ENCODE data around the gene EMILIN3. TPM values are rescaled to one million over a fixed set of nuclear protein-coding genes. Genes with fewer than 3 reads are reported as not detected.

EMILIN3 gene
- total RNA-seq, 1 donor from 2014 or later, result under 0.01 TPM

DNA sequence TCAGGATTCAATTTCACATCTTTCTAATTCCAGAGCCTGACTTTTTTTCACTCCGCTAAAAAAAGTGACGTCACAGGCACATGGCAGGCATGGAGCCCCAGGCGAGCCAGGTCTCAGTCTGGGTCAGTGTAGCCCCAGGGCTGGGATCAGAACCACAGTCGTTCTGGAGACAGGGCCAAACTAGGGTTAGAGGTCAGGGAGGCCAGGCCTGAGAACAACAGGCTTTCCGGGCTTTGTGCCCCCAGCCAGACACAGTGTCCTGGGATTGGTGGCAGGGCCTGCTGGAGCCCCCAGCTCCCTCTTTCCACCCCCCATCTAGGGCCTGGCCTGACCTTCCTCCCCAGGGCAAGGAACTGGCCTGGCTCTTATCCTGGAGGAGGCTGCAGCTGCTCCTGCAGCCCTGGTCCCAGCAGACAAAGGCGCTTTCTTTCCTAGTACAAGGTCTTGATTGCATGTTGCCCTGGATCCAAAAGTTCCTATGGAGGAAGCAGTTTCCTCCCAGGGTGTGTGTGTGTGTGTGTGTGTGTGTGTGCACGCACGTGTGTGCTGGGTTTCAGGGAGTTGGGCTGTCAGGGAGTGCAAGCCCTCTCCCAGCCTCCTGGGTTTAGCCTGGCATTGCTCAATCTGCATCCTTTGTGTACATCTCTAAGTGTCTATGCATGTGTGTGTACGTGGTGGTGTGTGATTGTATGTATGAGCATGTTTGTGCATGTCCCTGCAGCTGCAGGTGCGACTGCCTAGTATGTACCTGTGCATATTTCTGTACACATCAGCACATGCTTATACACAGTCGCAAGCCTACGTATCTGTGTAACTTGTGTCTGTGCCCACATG is 26.5 kb upstream of the EMILIN3 start:
- peak in 1 of 2 donors; percentile 26 for DNase-seq (ENCODE audit: low read depth in 2 of 2)

DNA sequence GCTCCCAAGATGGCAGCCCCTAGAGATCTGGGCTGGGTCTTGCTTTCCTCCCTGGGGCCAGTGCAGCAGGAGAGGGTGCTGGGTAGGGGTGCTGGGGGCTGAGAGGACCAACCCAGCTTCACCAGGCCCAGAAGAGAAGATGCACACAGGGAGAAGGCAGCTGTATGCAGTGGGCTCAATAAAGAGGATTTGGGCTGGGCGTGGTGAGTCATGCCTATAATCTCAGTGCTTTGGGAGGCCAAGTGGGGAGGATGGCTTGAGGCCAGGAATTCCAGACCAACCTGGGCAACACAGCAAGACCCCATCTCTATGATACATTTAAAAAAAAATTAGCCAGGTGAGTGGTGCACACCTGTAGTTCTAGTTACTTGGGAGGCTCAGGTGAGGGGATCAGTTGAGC is 25.7 kb upstream of the EMILIN3 start:
- no peak for DNase-seq (ENCODE audit: low read depth in 2 of 2)

DNA sequence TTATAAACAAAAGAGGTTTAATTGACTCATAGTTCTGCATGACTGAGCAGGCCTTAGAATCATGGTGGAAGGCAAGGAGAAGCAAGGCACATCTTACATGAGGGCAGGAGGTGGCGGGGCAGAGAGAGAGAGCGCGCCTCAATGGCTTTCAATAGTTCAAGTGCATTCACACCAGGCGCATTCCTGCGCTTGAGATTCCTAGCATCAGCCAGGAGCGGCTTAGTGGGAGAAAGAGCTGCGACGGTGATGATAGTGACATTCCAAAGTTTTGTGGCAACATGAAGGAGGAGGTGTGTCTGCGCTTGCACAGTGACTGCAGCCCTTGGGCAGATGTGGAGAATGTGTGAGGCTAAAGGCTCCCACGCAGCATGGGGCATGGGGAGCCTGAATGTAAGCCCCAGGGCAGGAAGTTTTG is 25.0 kb upstream of the EMILIN3 start:
- DNase-seq (ENCODE audit: low read depth in 2 of 2), result no peak

DNA sequence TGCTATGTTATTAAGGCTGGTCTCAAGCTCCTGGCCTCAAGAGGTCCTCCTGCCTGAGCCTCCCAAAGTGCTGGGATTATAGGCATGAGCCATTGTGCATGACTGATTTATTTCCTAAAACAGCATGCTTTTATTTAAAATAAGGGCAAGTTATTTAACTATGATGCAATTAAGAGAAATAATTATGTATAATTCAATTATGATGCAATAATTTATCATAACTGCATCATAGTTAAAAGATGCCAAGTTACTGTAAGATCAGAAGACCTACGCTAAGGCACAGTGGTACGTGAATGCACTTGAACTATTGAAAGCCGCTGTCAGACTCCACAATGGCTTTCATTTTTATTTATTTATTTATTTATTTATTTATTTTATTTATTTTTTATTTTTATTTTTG is 24.3 kb upstream of the EMILIN3 start:
- DNase-seq (ENCODE audit: low read depth in 2 of 2), result no peak

DNA sequence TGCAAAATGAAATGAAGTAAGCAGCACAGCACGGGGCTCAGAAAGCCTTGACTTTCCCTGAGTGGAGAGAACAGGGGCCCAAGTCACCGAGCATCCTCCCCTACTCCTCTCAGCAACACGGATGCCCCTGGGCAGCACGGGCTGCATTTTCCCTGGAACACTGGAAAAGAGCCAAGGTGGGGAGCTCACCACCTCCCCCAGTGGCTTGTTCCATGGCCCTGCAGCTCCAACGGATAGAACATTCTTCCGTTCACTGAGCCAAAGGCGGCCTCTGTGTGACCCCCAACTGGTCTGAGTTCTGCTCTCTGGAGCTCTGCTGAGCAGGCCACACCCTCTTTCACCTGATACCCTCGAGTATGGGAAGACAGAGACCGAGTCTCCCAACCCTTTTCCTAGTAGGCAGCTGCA is 20.8 kb upstream of the EMILIN3 start:
- DNase-seq (ENCODE audit: low read depth in 2 of 2), result peak in 1 of 2 donors; percentile 74

DNA sequence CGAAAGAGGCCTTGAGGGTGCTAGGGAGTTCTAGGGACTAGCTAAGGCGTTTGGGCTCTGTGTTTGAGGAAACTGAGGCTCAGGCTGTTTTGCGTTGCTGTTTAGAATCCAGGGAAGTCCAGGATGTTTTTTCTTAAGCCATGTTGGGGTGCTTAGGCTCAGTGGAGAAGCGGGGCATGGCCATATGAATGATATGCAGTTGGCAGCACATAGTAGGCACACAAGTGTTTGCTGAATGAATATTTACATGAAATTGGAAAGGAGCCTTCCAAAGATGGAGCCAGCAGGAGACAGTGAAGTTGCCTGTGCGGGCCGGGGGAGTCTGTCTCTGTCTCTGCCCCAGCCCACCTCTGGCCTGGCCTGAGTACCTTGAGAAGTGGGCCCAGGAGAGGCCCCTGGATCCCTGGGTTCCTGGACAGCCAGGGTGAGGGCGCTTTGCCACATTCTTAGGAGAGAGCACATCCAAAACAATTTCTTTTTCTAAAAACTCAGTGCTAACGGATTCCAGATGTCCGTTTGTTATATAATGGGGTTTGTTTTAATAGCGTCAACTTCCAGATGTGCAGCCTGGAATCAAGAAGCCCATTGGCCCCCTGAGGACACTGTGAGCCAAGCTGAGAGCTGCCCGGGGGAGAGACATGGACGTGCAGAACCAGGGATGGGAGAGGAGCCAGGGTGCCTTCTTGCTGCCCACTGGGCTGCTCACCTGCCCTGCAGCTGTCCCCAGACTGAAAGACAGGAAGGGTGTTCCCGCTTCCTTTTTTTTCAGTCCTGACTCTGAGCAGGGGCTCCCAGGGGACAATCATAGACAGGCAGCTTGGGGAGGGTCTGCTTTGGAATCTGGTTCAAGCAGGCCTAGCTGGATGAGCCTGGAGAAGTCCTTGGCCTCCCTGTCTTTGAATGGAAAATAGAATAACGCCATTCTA is 20.1 kb upstream of the EMILIN3 start:
- no peak for DNase-seq (ENCODE audit: low read depth in 2 of 2)

DNA sequence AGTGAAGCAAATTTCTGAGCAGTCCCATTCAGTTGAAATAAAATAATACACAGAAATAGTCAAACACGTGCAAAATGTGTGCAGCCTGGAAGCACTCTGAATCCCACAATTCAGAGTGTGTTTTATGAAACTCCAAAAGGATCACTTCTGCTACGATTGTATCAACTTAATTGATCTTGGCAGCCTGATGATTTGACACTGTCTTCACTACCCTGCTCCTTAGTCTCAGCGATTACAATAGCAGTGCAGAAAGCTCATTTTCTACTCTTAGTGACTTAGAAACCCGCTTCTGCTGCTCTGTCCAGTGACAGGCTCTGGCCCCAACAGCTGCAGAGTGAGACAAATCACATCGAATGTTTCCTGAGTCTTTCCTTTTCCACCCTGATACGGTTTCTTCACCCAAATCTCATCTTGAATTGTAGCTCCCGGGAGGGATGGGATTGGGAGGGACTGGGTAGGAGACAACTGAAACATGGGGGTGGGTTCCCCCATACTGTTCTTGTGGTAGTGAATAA is 16.2 kb upstream of the EMILIN3 start:
- no peak for DNase-seq (ENCODE audit: low read depth in 2 of 2)

DNA sequence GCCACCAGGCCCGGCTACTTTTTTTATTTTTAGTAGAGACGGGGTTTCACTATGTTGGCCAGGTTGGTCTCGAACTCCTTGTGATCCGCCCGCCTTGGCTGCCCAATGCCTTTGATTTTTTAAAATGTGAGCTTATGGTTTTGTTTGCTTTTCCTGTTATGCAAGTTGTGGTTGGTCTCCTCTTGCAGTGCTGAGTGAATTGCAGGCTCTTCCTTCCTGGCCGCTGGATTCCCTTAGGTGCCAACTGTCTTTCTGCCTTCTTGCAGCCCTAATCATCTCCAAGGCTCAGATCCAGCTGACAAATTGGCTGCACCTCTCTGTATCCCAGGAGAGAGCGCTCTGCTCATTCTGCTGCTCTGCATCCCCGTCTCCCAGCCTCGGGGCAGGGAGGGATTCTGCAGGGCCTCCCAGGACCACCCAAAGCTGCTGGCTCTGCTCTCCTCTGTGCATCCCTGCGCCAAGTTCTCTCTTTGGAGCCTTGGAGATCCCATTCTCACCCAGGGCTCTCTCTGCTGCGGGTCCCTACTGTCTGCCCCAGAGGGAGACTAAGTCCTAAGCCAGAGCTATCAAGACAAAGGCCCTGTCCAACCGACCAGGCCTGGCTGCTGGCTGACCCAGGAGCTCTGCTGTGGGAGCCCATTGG is 14.1 kb upstream of the EMILIN3 start:
- DNase-seq (ENCODE audit: low read depth in 2 of 2), result no peak

DNA sequence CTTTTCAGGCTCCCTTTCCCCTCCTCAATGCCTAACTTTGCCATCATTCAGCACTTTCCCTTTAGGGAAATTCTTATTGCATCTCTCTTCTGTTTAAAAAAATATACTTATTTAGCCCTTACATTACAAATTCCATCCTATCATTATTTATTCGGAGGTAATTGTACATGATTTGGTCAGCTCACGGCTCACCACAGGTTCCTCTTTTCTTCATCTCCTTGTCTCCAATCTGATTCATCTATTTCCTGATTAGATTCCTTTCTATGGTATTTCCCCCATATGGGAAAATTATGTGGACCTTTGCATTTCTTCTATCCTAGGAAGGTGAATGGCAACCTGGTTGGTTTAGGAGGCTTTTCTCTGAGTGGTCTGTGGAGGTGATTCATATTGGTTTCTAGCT is 12.9 kb upstream of the EMILIN3 start:
- no peak for DNase-seq (ENCODE audit: low read depth in 2 of 2)

DNA sequence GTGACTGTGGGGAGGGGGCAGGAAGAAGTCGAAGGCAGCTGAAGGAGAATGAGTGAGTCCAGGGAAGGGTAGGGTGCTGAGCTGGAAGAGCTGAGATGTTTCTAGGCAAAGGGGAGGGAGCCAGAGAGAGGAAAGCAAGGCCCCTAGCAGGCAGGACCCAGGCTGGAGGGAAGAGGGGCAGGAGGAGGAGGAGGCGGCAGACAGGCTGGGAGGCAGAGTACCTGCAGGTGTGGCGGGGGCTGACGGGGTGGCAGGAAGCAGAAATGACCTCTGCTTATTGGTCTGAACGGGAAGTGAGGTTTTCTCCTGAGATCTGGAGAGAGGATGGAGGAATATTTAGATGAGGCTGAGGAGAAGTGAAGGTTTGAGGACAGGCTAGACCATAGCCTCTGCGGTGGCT is 10.7 kb upstream of the EMILIN3 start:
- no peak for DNase-seq (ENCODE audit: low read depth in 2 of 2)

DNA sequence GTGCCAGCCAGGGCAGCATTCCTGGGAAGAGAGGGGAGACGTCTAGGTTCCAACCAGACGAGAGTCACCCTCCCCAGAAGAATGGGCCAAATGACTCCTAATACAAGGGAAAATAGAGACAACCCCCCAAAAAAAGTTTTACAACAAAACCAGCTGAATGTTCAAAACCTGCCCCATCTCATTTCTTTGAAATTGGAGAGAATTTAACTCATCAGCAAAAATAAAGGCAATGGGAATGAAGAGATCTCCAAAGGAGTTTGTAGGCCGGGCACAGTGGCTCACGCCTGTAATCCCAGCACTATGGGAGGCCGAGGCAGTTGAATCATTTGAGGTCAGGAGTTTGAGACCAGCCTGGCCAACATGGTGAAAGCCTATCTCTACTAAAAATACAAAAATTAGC is 9.7 kb upstream of the EMILIN3 start:
- DNase-seq (ENCODE audit: low read depth in 2 of 2), result no peak

DNA sequence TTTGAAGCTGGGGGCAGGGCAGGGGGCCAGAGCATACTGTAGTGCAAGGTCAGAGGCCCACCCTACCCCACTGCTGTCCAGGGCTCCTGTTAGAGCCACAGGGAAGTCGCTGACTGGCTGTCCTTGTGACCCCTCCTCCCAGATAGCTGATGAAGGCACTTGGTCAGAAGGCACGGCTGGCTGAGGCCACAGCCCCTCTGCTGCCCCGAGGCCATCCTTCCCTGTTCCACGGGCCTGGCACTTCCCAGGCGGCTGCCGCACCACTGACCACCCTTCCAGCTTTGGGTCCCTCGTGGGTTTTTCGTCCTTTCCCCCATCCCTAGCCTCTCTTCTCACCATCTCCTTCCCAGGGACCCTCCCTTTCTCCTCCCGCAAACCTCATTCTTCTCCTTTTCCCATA is 9.2 kb upstream of the EMILIN3 start:
- no peak for DNase-seq (ENCODE audit: low read depth in 2 of 2)

DNA sequence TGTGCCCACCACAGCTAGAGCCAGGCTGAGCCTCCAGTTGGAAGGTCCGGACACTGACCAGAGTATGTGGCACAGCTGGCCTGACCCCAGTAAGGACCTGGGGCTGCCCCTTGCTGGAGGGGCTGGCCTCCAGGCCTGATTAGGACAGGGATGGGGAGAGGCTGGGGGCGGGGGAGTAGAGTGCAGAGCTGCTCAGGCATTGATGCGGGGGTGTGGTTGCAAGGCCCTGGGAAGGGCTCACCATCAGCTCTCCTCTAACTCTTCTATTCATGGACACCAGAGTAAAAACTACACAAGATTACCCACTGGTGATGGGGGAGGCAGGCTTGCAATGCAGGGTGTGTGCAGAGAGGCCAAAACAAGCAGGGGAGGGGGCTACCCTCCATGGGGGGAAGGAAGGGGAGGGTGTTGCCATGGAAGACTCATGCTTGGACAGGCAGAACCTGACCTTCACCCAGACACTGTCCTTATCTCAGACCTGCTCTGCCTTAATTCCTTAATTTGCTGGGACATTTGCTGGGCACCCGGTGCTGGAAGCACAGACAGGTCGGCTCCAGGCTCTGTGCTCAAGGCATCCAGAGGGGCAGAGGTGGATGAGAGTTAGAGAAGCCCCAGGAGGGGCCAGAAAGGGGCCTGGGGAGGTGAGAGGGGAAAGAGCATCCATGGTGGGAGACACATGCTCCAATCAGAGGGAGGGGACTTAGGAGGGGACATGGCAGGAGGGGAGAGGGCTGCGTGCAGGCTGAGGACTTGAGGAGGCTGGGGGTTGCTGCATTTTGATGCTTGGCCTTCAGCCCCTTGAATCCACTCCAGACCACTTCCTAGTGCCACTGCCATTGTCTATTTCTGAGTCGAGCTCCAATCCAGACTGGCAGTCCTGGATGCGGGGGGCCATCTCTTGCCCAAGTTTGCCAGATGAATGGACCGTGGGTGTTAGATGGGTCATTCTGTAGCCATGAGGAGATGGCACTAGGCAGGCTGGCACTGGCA is 7.6 kb upstream of the EMILIN3 start:
- no peak for DNase-seq (ENCODE audit: low read depth in 2 of 2)

DNA sequence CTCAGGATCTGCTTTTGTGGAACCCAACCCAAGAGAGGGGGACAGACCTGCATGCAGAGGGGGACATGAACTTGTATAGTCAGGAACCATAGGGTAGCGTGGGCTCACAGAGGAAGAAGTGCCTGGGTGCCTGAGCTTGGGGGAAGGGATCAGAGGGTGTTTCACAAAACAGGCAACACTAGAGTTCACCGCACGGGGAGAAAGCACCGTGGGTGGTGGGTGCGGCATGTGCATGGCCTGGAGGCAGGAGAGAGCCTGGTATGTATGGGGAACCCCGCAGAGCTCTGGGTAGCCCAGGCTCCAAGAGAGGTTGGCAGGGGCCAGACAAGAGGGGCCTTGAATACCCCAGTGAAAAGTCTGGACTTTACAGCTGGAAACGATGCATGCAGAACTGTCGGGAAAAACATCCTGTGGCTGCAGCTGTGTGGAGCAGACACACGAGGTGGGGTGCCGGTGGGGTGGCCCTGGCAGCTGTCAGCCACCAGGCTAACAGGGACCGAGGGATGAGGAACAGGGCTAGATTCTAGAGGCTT is 6.7 kb upstream of the EMILIN3 start:
- no peak for DNase-seq (ENCODE audit: low read depth in 2 of 2)

DNA sequence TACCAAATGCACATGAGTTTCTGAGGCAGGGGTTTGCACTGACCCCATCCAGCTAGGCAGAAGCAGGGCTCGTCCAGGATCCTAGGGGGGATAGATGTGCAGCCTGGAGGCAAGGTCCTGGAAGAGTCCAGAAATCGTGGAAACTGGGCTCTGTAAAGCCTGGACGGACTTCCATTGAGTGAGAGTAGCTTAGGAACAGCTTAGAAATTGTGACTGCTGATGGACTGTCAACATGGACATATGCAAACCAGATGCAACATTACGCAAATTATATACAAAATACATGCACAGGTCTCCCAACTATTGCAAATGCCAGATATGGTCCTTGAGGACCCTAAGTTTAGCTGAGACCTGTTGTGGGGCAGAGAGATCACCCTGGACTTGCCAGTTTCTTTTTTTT is 4.8 kb upstream of the EMILIN3 start:
- DNase-seq (ENCODE audit: low read depth in 2 of 2), result no peak

DNA sequence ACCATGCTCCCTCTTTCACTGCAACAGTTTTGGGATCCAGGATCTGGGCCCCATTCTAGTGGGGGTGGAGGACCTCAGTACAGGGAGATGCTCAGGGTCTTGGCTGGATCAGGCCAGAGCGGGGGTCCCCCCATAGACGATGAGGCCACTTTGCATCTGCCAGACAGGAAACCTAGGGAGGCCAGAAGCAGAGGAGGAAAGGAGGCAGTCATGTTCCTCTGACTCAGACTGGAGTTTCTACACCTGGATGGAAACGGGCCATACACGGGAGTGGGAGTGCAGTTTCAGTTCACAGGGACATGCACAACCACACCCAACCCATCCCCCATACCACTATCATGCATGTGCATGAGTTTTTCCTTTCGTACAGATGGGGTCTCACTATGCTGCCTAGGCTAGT is 3.6 kb upstream of the EMILIN3 start:
- DNase-seq (ENCODE audit: low read depth in 2 of 2), result no peak

DNA sequence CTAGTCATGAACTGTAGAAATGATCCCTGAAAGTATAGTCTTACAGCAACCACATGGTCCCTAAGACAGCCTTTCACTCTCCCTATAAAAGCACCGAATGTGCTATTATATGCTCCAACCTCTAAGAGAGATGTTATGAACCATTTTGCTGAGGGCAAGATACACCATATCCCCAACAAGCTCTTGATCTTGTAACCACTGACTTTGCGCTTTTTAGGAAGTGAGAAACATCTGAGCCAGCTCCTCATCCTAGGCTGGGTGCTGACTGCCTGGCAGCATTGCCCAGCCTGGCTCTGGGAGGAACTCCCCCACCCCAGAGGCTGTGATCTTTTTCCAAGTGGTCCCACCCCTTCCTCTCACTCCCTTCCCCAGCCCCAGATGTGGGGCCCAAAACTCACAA is 3.1 kb upstream of the EMILIN3 start:
- no peak for DNase-seq (ENCODE audit: low read depth in 2 of 2)

DNA sequence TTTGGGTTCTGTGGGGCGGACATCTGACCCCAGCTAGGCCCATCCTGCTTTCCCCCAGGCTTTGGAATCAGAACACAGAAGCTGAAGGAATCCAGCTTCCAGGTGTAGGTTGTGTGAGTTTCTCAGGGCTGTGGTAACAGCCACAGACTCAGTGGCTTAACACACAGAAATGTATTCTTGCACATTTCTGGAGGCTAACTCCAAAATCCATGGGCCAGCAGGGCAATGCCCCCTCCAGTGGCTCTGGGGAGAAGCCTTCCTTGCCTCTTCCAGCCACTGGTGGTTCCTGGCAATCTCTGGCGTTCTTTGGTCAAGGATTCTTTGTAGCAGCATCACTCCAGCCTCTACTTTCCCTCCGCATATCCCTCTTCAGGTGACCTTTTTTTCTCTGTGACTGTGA is 1.3 kb upstream of the EMILIN3 start:
- DNase-seq (ENCODE audit: low read depth in 2 of 2), result no peak

DNA sequence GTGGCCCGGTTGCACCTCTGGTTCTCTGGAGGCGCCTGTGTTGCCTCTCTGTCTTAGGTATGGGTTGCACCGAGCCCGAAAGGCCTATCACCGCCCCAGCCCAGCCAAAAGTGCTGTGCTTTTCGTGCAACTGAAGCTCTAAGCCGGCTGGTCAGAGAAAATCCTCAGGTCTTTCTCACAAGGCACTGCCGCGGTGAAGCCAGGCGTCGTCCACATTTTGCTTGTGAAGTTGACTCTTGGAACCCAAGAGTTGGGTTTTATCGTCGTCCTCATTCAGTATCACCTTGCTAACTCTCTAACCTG is 726 bp upstream of the EMILIN3 start:
- no peak for DNase-seq (ENCODE audit: low read depth in 2 of 2)

DNA sequence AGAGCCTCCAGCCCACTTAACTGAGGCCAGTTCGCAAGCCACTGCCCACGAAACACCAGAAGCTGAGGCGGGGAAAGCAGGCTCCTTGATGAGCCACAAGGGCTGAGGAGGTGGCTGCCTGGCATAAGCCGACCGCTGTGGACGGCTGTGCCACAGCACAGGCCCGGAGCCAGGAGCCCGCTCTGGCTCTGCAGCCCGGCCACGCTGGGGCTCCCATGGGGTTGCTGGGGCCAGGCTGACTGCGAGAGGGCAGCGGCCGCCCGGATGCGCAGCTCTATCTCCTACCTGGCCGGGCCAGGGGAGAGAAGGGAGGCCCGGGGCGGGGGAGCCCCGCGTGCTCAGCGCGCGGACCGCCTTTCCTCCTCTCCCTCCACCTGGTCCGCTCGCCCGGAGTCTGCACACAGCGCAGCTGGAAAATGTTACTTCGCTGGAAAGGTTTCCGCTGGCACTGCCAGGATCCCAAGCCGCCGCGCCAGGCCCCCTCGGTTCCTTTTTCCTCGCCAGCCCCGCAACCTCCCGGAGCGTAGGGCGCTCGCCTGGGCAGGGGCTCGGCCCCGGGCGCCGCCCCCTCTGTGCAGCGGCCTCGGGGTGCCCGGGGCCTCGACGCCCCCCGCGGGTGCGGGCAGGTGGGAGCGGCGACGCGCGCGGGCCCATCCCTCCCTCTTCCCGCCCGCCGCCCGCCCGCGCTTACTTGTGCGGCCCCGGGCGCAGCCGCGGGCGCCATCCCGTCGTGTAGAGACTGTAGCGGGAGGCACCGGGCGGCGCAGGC is 657 bp downstream of the EMILIN3 start:
- DNase-seq (ENCODE audit: low read depth in 2 of 2), result peak in 1 of 2 donors; percentile 29

All from lung microvascular endothelial cell (primary cell).